Glomerular endothelial cell (primary cell): ENCODE measurements around the gene TPO. TPM values are rescaled to one million over a fixed set of nuclear protein-coding genes. Genes with fewer than 3 reads are reported as not detected.

Source experiments
- DNase-seq: peaks from one replicate; pipeline ENCODE4 v3.0.0-alpha.2; 2011; ENCODE audit warnings: low read depth, low spot score; ENCODE audit errors: extremely low read depth
- total RNA-seq: library from RNA; depleted of rRNA; stranded (reverse); fragments of >200 nt; gene quantifications from 2 replicates; pipeline ENCODE4 v1.2.3, GENCODE V29; 2015

Gene TPO
- total RNA-seq, 1 donor from 2014 or later = not detected

DNA sequence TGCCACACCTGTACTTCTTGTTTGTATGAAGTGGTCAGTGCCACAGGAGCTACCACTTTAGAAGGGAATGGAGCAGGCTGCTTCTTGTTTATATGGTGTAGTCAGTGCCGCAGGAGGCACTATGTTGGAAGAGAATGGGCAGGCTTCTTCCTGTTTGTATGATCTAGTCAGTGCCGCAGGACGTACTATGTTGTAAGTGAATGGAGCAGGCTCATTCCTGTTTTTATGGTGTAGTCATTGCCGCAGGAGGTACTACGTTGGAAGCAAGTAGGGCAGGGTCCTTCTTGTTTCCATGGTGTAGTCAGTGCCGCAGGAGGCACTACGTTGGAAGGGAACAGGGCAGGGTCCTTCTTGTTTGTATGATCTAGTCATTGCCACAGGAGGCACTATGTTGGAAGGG is 27.3 kb downstream of the TPO start:
- DNase-seq = no peak

DNA sequence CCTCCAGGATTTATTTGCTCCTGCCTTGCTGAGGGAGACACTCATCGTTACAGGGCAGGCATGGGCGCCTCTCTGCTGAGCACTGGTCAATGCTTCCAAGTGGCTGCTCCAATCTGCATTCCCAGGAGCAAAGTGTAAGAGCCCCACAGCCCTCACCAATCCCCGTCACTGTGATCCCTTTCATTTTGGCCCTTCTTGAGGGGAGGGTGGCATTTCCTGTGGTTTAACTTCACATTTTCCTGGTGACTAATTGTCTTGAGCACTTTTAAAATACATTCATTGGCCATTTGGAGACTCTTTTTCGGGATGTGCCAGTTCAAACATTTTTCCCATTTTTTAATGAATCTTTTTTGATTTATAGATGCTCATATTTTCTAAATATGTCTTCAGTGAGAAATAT is 33.0 kb downstream of the TPO start:
- no peak for DNase-seq

DNA sequence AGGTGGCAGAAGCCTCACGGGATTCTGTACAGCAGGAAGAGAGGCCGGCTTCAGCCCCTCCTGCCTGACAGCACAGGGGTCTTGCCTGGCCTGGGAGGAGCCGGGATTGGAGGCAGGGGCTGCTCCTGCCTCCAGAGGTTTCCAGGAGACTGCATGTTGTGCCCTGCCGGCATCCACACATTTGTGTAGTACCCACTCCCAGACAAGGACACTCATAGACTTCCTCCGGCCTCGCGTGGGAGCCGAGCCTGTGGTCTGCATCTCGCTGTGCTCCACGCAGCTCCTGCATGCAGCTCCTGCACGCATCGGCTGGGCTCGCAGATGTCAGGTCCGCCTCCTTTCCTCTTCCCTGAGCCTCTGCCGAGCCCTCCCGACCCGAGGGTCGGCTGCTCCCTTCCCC is 34.7 kb downstream of the TPO start:
- no peak for DNase-seq

DNA sequence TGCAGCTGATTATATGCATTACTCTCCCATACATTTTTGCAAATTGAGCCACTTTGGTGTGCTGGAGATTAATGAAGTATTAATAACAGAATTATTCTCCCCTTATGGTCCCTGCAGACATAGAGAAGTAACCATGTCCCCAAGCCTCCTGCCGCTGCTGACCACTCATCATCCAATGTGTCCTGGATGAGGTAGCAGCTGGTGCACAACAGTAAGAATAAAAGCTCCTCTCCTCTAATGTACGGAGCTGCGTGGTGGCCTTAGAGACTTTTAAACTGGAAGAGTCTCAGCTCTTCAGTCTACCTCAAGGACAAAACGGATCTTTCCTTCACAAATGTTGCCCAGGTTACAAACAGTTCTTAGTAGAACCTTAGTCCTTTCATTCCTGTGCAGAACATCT is 37.7 kb downstream of the TPO start:
- DNase-seq = no peak

DNA sequence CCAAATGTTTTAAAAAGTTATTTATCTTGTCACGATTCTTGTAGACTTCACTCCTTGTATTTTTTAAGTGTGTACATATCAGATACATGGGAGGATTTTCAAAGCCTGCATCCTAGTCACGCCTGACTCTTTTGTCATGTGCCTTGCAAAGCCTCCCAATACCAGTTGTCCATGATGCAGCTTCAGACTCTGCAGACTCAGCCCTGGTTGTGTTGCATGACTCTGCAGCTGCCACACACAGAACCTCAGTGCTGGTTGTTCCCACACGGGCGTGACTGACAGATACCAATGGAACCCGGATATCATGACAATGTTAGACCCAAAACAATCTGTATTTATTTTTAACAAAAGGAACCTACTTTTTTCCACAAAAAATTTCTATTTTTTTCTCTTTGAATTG is 38.2 kb downstream of the TPO start:
- no peak for DNase-seq

DNA sequence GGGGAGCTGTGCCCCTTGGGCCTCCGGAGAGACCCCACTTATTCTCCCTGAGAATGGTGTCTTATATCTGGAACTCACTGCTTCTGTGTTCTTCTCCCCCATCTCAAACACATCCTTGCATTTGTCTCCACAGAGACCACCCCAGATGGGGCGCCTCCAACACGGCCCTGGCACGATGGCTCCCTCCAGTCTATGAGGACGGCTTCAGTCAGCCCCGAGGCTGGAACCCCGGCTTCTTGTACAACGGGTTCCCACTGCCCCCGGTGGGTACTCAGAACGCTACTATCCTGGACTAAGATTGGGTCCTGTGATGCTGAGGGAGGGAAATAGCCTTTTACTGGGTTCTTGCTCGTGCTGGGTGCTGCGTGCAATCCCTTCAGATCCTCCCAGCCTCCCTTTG is 40.3 kb downstream of the TPO start:
- DNase-seq = no peak

DNA sequence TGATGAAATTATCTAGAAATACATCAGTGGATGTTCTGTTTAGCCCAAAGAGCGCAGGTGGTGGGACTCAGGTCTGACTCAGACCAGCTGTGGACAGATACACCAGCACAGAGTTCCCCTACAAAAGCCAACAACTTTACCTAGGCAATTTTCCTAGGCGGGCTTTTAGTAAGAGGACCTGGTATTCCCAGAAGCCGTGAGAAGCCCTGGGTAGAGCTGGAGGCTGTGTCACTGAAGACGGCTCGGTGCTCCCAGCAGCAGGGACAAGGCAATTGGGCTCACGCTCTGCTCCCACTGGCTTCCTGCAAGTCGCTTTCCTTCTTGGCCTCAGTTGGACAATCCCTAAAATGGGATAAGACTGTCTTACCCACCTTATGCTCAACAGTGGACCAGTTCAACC is 41.1 kb downstream of the TPO start:
- no peak for DNase-seq

DNA sequence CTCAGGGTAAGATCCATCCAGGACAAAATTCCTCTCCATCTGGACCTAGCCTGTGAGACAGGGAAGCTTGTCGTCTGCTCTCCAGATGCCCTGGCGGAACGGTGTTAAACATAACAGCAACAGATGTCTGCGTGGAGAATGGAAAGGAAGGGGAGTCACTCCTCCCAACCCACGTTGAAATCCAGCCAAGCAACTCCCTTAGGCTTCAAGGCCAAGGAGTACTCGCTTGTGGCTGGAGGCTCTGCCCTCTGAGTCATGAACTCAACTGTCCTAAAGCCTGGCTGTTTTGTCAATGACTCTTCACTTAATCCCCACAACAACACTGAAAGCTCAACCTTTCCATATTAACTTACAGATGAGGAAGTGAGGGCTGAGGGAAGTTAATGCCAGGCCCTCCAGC is 42.2 kb downstream of the TPO start:
- no peak for DNase-seq

DNA sequence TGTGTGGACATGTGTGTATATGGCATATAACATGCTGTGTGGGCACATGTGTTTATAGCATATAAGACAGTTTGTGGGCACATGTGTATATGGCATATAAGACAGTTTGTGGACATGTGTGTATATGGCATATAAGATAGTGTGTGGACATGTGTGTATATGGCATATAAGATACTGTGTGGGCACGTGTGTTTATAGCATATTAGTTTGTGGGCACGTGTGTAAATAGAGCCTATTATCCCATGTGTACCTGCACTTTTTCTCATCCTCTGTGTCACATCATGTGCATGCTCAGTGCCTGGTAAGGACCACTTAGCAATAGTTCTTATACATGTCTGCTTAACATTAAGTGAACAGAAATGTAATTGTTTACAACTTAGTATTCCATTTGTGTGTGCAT is 45.2 kb downstream of the TPO start:
- no peak for DNase-seq

DNA sequence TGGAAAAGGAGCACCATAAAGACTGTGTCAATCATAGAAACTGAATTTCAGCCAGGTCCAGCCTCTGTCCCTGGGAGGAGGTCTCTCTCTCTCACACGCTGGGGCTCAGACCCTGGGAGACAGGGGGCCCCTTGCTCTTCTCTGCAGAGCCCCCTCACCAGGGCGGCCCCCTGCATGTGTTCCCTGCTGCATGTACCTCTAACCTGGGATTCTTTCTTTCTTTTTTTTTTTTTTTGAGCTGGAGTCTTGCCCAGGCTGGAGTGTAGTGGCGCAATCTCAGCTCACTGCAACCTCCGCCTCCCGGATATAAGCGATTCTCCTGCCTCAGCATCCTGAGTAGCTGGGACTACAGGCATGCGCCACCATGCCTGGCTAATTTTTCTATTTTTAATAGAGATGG is 46.5 kb downstream of the TPO start:
- no peak for DNase-seq

DNA sequence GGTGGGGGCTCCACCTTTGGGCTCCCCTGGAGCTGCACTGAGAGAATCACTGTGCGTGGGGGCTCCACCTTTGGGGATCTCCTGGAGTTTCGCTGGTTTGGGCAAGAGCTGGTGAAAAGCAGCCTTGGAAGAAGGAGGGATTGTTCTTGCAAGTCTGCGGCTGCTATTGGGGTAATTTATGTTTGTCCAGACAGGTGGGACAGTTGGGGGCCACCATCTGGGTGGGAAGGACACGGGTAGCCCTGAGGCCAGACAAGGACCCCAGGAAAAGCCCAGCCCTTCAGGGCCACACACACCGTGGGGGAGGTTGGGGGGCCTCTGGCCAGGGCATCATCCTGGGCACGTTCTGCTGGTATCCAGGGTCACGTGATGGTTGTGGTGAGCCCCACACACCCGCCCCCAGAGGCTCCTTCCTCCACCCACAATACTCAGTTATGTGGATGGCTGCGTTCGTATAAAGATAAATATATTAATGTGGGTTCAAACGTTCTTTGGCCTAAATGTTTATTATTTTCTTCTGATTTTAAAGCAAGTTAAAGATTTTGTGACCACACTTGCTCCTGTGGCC is 47.7 kb downstream of the TPO start:
- DNase-seq = no peak

DNA sequence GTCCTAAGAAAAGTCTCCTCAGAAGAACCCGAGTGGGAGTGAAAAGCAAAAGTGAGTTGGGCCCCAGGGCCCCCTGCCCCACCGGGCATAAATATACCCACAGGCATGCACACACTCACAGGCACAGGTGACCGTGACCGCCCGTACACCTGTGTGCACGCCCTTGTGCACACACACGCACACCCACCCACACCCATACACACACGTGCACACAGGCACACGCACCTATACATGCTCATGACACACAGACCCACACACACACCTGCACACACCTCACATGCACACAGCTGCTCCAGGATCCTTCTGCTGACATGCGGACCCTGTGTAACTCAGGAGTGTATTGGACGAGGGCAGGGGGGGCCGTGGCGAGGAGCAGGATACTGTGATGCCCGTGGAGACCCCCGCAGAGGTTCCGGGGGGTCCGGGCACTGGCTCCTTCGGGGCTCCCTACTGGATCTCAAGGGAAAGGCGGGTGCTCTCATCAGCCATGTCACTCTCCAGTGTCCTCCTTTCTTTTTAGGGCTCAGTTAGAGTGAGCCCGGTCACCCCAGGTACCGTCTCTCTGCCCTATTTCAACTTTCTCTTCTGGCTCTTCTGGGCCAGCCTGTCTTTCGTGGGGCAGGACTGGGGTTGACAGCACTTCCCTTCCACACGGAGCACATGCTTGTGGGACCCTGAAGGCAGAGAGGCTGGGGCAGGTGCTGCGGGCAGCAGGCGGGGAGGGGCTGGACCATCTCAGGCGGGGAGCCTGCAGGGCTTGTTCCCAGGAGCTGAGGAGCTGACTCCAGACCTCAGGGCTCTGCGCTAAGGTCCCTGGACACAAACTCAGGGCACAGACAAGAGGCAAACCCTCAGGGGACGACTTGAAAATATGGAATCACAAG is 48.5 kb downstream of the TPO start:
- DNase-seq = no peak

DNA sequence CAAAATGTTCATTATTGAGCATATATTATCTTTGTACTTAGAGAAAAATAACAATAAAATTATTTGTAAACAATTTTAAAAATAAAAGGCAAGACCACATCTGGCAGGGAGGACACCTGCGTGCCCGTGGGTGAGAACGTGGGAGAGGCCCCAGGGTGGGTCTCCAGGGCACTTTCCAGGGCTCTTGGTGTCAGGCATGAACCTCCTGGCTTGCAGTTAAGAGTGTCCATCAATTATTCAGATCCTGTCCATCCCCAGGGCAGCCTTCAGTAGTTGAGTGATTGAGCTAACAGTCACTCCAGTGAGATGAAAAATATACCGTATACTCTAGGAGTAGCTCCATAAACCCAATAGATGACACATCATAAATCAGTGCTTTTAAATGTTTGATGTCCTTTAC is 49.7 kb downstream of the TPO start:
- no peak for DNase-seq

DNA sequence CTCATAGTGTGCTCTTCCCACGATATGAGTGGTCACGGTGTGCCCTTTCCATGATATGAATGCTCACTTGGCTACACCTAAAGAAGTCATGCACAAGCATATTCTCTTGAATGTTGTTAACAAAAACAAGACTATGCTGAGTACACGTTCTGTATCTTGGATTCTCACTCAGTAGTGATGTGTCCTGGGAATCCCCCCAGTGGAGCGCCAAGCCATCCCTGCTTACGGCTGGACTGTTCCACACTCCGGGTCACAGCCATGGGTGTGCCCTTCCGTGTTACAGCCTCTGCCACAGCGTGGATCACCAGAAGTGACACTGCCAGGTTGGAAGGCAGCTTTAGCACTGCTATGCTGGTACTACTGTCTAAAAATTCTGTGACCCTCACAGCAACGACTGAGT is 59.1 kb downstream of the TPO start:
- DNase-seq = no peak

DNA sequence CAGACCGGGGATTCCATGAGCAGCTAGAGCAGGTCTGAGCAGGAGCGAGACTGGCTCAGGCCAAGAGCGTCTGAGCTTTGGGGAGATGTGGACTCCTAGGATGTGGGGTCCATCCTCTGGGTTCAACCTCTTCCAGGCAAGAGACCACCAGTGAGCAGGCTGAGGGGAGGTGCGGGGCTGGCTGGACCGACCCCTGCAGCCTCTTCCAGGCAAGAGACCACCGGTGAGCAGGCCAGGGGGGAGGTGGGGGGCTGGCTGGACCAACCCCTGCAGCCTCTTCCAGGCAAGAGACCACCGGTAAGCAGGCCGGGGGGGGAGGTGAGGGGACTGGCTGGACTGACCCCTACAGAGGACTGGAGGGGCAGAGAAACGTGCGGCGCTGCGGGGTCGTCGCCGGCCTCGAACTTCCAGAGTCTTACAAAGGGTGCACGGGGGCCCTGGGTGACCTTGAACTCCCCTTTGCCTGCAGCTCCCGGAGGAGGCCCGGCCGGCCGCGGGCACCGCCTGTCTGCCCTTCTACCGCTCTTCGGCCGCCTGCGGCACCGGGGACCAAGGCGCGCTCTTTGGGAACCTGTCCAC is 63.4 kb downstream of the TPO start:
- DNase-seq = no peak

DNA sequence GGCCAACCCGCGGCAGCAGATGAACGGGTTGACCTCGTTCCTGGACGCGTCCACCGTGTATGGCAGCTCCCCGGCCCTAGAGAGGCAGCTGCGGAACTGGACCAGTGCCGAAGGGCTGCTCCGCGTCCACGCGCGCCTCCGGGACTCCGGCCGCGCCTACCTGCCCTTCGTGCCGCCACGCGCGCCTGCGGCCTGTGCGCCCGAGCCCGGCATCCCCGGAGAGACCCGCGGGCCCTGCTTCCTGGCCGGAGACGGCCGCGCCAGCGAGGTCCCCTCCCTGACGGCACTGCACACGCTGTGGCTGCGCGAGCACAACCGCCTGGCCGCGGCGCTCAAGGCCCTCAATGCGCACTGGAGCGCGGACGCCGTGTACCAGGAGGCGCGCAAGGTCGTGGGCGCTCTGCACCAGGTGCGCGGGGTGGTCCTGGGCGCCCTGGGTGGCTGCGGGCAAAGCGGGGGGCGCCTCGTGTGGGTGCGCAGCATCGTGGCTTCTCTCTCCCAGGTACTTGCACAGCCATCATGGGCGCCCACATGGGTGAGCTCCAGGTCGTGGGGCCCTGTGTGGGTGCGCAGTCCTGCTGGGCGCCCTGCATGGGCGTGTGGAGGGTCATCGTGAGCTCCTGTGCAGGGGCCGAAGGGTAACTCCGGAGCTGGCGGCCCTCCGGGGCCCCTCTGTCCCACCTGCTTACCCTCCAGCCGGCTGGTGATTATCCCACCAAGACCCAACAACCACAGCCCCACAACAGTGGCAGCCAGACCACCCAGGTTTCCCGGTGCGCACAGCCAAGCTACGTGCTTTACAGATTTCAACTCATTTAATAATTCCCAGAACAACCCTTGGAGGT is 64.2 kb downstream of the TPO start:
- DNase-seq = no peak

DNA sequence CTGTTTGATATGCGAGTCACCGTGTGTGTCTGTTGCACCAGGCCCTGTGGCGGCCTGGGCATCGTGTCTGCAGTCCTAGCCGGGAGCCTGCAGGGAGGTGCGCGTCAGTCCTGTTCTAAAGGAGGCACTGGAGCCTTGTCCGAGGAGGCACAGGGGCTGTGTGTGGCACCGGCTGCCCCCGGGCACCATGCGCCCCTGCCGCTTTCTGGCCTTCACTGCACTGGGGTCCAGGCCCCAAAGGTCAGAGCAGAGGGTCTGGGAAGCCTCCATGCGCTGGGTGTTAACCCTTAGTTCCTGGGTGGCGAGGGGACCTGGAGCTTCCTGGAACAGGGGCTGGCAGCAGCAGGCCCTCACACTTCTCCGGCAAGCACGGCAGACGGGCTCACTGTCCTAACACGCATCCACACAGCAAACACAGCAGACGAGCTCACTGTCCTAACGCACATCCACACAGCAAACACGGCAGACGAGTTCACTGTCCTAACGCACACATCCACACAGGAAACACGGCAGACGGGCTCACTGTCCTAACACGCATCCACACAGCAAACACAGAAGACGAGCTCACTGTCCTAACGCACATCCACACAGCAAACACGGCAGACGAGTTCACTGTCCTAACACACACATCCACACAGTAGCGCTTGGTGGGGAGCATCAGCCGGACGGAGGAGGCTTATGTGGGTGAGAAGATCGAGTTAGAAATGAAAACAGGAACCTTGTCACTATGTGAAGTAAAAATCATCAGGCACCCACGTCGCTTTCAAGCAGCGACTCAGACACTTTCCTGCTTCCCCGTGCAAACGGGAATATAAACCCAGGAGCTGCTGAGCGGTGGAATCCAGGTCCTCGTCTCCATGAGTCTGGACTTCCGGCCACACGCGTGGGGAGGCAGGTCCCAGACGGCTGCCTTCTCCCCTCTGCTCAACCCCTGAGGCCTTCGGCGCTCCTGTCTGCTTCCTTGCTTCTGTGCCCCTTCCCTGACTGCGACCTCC is 65.3 kb downstream of the TPO start:
- no peak for DNase-seq

DNA sequence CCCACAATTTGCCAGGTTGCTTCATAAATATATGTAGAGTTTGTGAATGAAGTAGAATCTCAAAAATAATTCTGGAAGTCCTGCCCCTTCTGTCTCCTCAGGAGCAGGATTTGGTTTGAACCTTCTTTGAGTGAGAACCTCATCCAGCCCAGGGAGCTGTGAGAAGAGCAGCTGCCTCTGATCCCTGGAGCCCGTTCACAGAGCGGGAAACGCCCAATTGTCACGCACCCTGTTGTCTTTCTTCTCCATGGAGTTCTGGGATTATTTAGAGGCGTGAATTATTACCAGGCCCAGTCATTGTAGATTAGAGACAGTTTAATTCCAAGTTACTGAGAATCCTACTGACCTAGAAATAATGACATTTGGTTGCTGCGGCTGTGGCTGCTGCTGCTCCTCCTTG is 66.1 kb downstream of the TPO start:
- DNase-seq = no peak

DNA sequence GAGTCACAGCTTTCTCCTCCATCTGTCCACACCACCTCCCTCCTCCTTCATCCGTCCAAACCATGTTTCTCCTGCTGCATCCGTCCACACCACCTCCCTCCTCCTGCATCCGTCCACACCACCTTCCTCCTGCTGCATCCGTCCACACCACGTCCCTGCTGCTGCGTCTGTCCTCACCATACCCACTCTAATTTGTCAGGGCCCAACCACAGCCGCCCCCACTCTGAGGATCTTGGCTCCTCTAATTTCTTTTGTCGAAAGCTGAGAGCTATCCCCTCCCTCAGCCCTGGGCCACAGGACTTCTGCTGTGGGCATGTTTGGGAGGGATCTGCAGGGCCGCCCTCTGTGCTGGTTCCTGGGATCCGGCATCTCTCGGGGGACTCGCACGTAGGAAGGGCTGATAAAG is 67.4 kb downstream of the TPO start:
- no peak for DNase-seq
